ENCODE results near the gene ZNF362.

GRCh38 chr1:33271666-33272505 lies 15.6 kb downstream of the ZNF362 start:
- no peak for TF ChIP-seq CTCF (conservative IDR thresholded peaks at IDR 0.05 in 1 of 2, IDR thresholded peaks at IDR 0.05 in 1 of 2; ENCODE audit: low read depth in 1 of 2, low read length in 2 of 2)
- no peak for TF ChIP-seq EZH2 (IDR thresholded peaks at IDR 0.05; ENCODE audit: low read length, missing control alignments)
